ENCODE results near the gene GLB1L3. TPM values are rescaled to one million over a fixed set of nuclear protein-coding genes. Genes with fewer than 3 reads are reported as not detected.
A peak's percentile ranks its signal among the peaks of the same experiment; 100 is the strongest.

Gene GLB1L3
- total RNA-seq, 1 experiment from 2014 or later = not detected

- H3K27ac Mint-ChIP-seq (ENCODE audit: unreplicated experiment) = no peak overlapping the region
- no TSS peak for BruUV-seq (replicated peaks)
- H3K36me3 Mint-ChIP-seq (ENCODE audit: insufficient read depth, unreplicated experiment) = peaks cover 20% of the 10 kb centered on the region
- no peak for DNase-seq
- no peaks in the 10 kb centered on the region for H3K9me3 Mint-ChIP-seq (ENCODE audit: low read depth, unreplicated experiment)
- H3K27me3 Mint-ChIP-seq (ENCODE audit: unreplicated experiment) = peaks cover 23% of the 10 kb centered on the region
- intact Hi-C loops (cut with micrococcal nuclease; ENCODE audit: unreplicated experiment) = no loop called here
- TF ChIP-seq CTCF (IDR thresholded peaks at IDR 0.05; ENCODE audit: unreplicated experiment) = no peak
- no peak overlapping the region for H3K4me3 Mint-ChIP-seq (ENCODE audit: low read depth, unreplicated experiment)
- peaks cover 9% of the 10 kb centered on the region for H3K4me1 Mint-ChIP-seq (ENCODE audit: low read depth, unreplicated experiment)
- CTCF ChIA-PET = no interaction called here
These were observed 52.3 kb downstream of the GLB1L3 start for GRCh38 chr11:134328433-134328832.

- Mint-ChIP-seq H3K36me3 (ENCODE audit: insufficient read depth, unreplicated experiment) (peaks cover 20% of the 10 kb centered on the region), H3K4me1 (ENCODE audit: low read depth, unreplicated experiment) (peaks cover 17% of the 10 kb centered on the region), H3K27me3 (ENCODE audit: unreplicated experiment) (peaks cover 22% of the 10 kb centered on the region), H3K9me3 (ENCODE audit: low read depth, unreplicated experiment) (no peaks in the 10 kb centered on the region), H3K27ac (ENCODE audit: unreplicated experiment) (no peak overlapping the region), H3K4me3 (ENCODE audit: low read depth, unreplicated experiment) (peak overlapping the region; percentile 69)
- no peak for TF ChIP-seq CTCF (IDR thresholded peaks at IDR 0.05; ENCODE audit: unreplicated experiment)
- CTCF ChIA-PET = no interaction called here
- intact Hi-C loops (cut with micrococcal nuclease; ENCODE audit: unreplicated experiment) = no loop called here
- DNase-seq = no peak
- no TSS peak for BruUV-seq (replicated peaks)
These were observed 54.6 kb downstream of the GLB1L3 start for GRCh38 chr11:134330611-134331353.

- DNase-seq = peak; percentile 76
- Mint-ChIP-seq H3K27me3 (ENCODE audit: unreplicated experiment) (peaks cover 14% of the 10 kb centered on the region), H3K9me3 (ENCODE audit: low read depth, unreplicated experiment) (no peaks in the 10 kb centered on the region), H3K27ac (ENCODE audit: unreplicated experiment) (no peak within 1 kb of the TSS), H3K4me1 (ENCODE audit: low read depth, unreplicated experiment) (peaks cover 17% of the 10 kb centered on the region), H3K36me3 (ENCODE audit: insufficient read depth, unreplicated experiment) (peaks cover 20% of the 10 kb centered on the region), H3K4me3 (ENCODE audit: low read depth, unreplicated experiment) (peak within 1 kb of the TSS; percentile 69)
- CTCF ChIA-PET = no interaction called here
- TF ChIP-seq CTCF (IDR thresholded peaks at IDR 0.05; ENCODE audit: unreplicated experiment) = no peak
- BruUV-seq (replicated peaks) = no TSS peak
- intact Hi-C loops (cut with micrococcal nuclease; ENCODE audit: unreplicated experiment) = no loop called here
These were observed 55.4 kb downstream of the GLB1L3 start, which contains the start of gene GLB1L2 for GRCh38 chr11:134331354-134332188. GLB1L2 (plus strand) TSS chr11:134331988; CDS start chr11:134332062, 74 bp downstream.

GRCh38 chr11:134332189-134332631 is 56.0 kb downstream of the GLB1L3 start:
- Mint-ChIP-seq H3K4me3 (ENCODE audit: low read depth, unreplicated experiment) (peak overlapping the region; percentile 69), H3K4me1 (ENCODE audit: low read depth, unreplicated experiment) (peaks cover 17% of the 10 kb centered on the region), H3K27ac (ENCODE audit: unreplicated experiment) (no peak overlapping the region), H3K27me3 (ENCODE audit: unreplicated experiment) (peaks cover 8% of the 10 kb centered on the region), H3K9me3 (ENCODE audit: low read depth, unreplicated experiment) (no peaks in the 10 kb centered on the region), H3K36me3 (ENCODE audit: insufficient read depth, unreplicated experiment) (peaks cover 20% of the 10 kb centered on the region)
- peak; percentile 30 for DNase-seq
- CTCF ChIA-PET = no interaction called here
- BruUV-seq (replicated peaks) = no TSS peak
- TF ChIP-seq CTCF (IDR thresholded peaks at IDR 0.05; ENCODE audit: unreplicated experiment) = no peak
- intact Hi-C loops (cut with micrococcal nuclease; ENCODE audit: unreplicated experiment) = no loop called here

Measured in Calu3 (cell line).